Adrenal gland (tissue), 5 donors: ENCODE measurements around the gene SLC25A23.

Source experiments
- CTCF ChIP-seq, 6 experiments: fragments of 450-650 bp in 4 of 6; fragments of 200-600 bp in 2 of 6; sonication (generic) in 1 of 6; IDR thresholded peaks; 1 replicate in 5 of 6; 2 replicates in 1 of 6; pipeline versions ENCODE4 v1.5.1 to v1.8.0; 2016 to 2021; ENCODE audit warnings: antibody characterized with exemption in 6 of 6, mild to moderate bottlenecking in 2 of 6, moderate library complexity in 1 of 6
- POLR2A ChIP-seq, 2 donors: fragments of 450-650 bp; IDR thresholded peaks; one replicate each; pipeline ENCODE4 v1.6.1; 2017; ENCODE audit warnings: antibody characterized with exemption in 2 of 2, mild to moderate bottlenecking in 2 of 2, moderate library complexity in 1 of 2
- donor health status: DM: no; HTN: no; CAD: no.

- TF ChIP-seq CTCF (IDR thresholded peaks at IDR 0.05) = no peak
- no peak for TF ChIP-seq POLR2A (IDR thresholded peaks at IDR 0.05)
Measured at GRCh38 chr19:6450166-6450565, 9.4 kb downstream of the SLC25A23 start.
